GM18520 (cell line): ENCODE results near the gene ATP9B.

Experiments used
- ATAC-seq: cut with Tn5 transposase; IDR thresholded peaks from one replicate; pipeline ENCODE4 v1.9.1; 2021; ENCODE audit not compliant: unreplicated experiment

ATP9B gene

GRCh38 chr18:79068937-79069716 is at the start of gene ATP9B:
TSS of gene ATP9B (plus strand) at chr18:79069394. CDS start at chr18:79069411, 17 bp downstream.
- peak; percentile 76 for ATAC-seq

GRCh38 chr18:79019881-79020280 is 49.3 kb upstream of the ATP9B start:
- no peak for ATAC-seq

- no peak for ATAC-seq
These were observed 46.6 kb upstream of the ATP9B start for GRCh38 chr18:79022603-79023002.

- ATAC-seq, result no peak
These were observed 42.7 kb upstream of the ATP9B start for GRCh38 chr18:79026491-79026890.

- ATAC-seq, result no peak
These were observed 38.5 kb upstream of the ATP9B start for GRCh38 chr18:79030680-79031079.

GRCh38 chr18:79042276-79042675 is 26.9 kb upstream of the ATP9B start:
- no peak for ATAC-seq

GRCh38 chr18:79043288-79043687 is 25.9 kb upstream of the ATP9B start:
- ATAC-seq, result no peak

- ATAC-seq, result no peak
These were observed 22.7 kb upstream of the ATP9B start for GRCh38 chr18:79046522-79046921.

GRCh38 chr18:79047556-79048244 is 21.5 kb upstream of the ATP9B start:
- no peak for ATAC-seq

- no peak for ATAC-seq
These were observed 21.0 kb upstream of the ATP9B start for GRCh38 chr18:79048245-79048632.

GRCh38 chr18:79049506-79049905 is 19.7 kb upstream of the ATP9B start:
- ATAC-seq, result no peak

GRCh38 chr18:79050005-79050404 is 19.2 kb upstream of the ATP9B start:
- ATAC-seq, result no peak

- no peak for ATAC-seq
These were observed 12.3 kb upstream of the ATP9B start for GRCh38 chr18:79056827-79057367.

- peak; percentile 56 for ATAC-seq
These were observed 11.2 kb upstream of the ATP9B start for GRCh38 chr18:79058007-79058406.

GRCh38 chr18:79062806-79063205 is 6.4 kb upstream of the ATP9B start:
- no peak for ATAC-seq

- ATAC-seq, result no peak
These were observed 5.0 kb upstream of the ATP9B start for GRCh38 chr18:79064228-79064627.

- ATAC-seq, result no peak
These were observed 3.4 kb upstream of the ATP9B start for GRCh38 chr18:79065802-79066201.

GRCh38 chr18:79067611-79068010 is 1.6 kb upstream of the ATP9B start:
- ATAC-seq, result no peak

GRCh38 chr18:79068341-79068936 is 755 bp upstream of the ATP9B start:
- ATAC-seq, result no peak

- no peak for ATAC-seq
These were observed 540 bp downstream of the ATP9B start for GRCh38 chr18:79069717-79070151.

- ATAC-seq, result no peak
These were observed 1.3 kb downstream of the ATP9B start for GRCh38 chr18:79070486-79070885.

GRCh38 chr18:79071037-79071436 is 1.8 kb downstream of the ATP9B start:
- ATAC-seq, result no peak
